RKO (cell line): ENCODE measurements around the gene KLHDC9.

Experiments used
- DNase-seq: peaks from one replicate; pipeline ENCODE4 v3.0.0-alpha.2; 2016; ENCODE audit warnings: low spot score

KLHDC9 gene

GRCh38 chr1:161076410-161076809, 21.8 kb upstream of the KLHDC9 start:
- DNase-seq: no peak

GRCh38 chr1:161077426-161077825, 20.7 kb upstream of the KLHDC9 start:
- DNase-seq: no peak

GRCh38 chr1:161079436-161080110, 18.6 kb upstream of the KLHDC9 start:
- no peak for DNase-seq

- no peak for DNase-seq
Measured at GRCh38 chr1:161080441-161081405, 17.4 kb upstream of the KLHDC9 start.

GRCh38 chr1:161081519-161081918, 16.6 kb upstream of the KLHDC9 start:
- DNase-seq: no peak

GRCh38 chr1:161082483-161082882, 15.7 kb upstream of the KLHDC9 start:
- no peak for DNase-seq

GRCh38 chr1:161082996-161083747, 15.0 kb upstream of the KLHDC9 start:
- peak; percentile 58 for DNase-seq

- DNase-seq: no peak
Measured at GRCh38 chr1:161083748-161084596, 14.2 kb upstream of the KLHDC9 start.

GRCh38 chr1:161084597-161084988, 13.6 kb upstream of the KLHDC9 start:
- no peak for DNase-seq

GRCh38 chr1:161085165-161085564, 13.0 kb upstream of the KLHDC9 start:
- DNase-seq: no peak

GRCh38 chr1:161086457-161086856, 11.7 kb upstream of the KLHDC9 start:
- DNase-seq: no peak

- DNase-seq: no peak
Measured at GRCh38 chr1:161088587-161089110, 9.5 kb upstream of the KLHDC9 start.

- no peak for DNase-seq
Measured at GRCh38 chr1:161089251-161089924, 8.8 kb upstream of the KLHDC9 start, which contains the start of gene NECTIN4. Gene NECTIN4, minus strand, starts transcription at chr1:161089558. Its CDS starts 262 bp downstream, at chr1:161089296.

GRCh38 chr1:161089938-161090337, 8.2 kb upstream of the KLHDC9 start:
- no peak for DNase-seq

GRCh38 chr1:161090617-161091016, 7.5 kb upstream of the KLHDC9 start:
- no peak for DNase-seq

- no peak for DNase-seq
Measured at GRCh38 chr1:161091093-161091492, 7.1 kb upstream of the KLHDC9 start.

GRCh38 chr1:161091796-161092507, 6.2 kb upstream of the KLHDC9 start:
- DNase-seq: no peak

GRCh38 chr1:161092621-161093028, 5.5 kb upstream of the KLHDC9 start:
- peak; percentile 40 for DNase-seq

GRCh38 chr1:161094481-161094880, 3.7 kb upstream of the KLHDC9 start:
- no peak for DNase-seq

GRCh38 chr1:161095230-161095629, 2.9 kb upstream of the KLHDC9 start:
- no peak for DNase-seq
